Pancreas (tissue), 10 donors: Measurements from ENCODE around the gene DGKQ. TPM values are rescaled to one million over a fixed set of nuclear protein-coding genes. Genes with fewer than 3 reads are reported as not detected.

Source experiments
- ATAC-seq, 4 donors: fragments of 200-7000 bp; cut with Tn5 transposase; one replicate each; pipeline versions ENCODE4 v1.8.0 to v1.9.1; 2020; ENCODE audit warnings: mild to moderate bottlenecking in 4 of 4, moderate library complexity in 4 of 4
- DNase-seq, 6 donors: peaks; one replicate each; pipeline ENCODE4 v3.0.0-alpha.2; 2020
- FAIRE-seq: peaks from 2 replicates; lab custom pipeline; 2012; peaks lifted over from hg19 to GRCh38; lab: Jason Lieb, UNC
- H3K27ac ChIP-seq, 4 donors: fragments of 200-600 bp; sonication (generic); 1 replicate in 3 of 4; 2 replicates in 1 of 4; pipeline versions ENCODE4 v1.5.0 to v1.8.0; 2020
- H3K27me3 ChIP-seq, 4 donors: fragments of 200-600 bp; one replicate each; pipeline ENCODE4 v1.8.0; 2021
- H3K36me3 ChIP-seq, 3 donors: fragments of 200-600 bp; sonication (generic) in 1 of 3; one replicate each; pipeline versions ENCODE4 v1.5.0 to v1.8.0; 2020 to 2021
- H3K4me1 ChIP-seq, 3 donors: fragments of 200-600 bp; one replicate each; pipeline ENCODE4 v1.8.0; 2021
- H3K4me3 ChIP-seq, 4 donors: fragments of 200-600 bp; sonication (generic) in 2 of 4; one replicate each; pipeline versions ENCODE4 v1.5.0 to v1.8.0; 2020 to 2021
- H3K9me3 ChIP-seq, 4 donors: fragments of 200-600 bp; one replicate each; pipeline ENCODE4 v1.8.0; 2021
- WGBS, 2 donors: extraction: QIAGEN DNeasy Blood & Tissue Kit; methylation state at CpG; one replicate each; pipeline ENCODE4 v1.1.7; 2013; 5-methylcytosine and 5-hydroxymethylcytosine counted together
- intact Hi-C, 3 donors: fragments of 100-400 bp; cut with DNase I; formaldehyde crosslinking; loops; one replicate each; pipeline versions ENCODE4 v1.11.1 to v1.14.2; 2022
- polyA plus RNA-seq, 2 donors: library from polyadenylated mRNA; stranded (reverse); fragments of 200-250 nt; gene quantifications; one replicate each; pipeline ENCODE4 v1.2.3, GENCODE V29; 2013
- total RNA-seq, 6 donors: library from RNA; stranded (reverse); fragmentation: NEBNext Ultra II Directional in 4 of 6; extraction: Animal tissue kit (Norgen Biotek cat#: 25700) in 4 of 6; gene quantifications; one replicate each; pipeline versions ENCODE4 v1.2.1 to v1.2.4, GENCODE V29; 2021 to 2023
- TF ChIP-seq, protein P1 (sequence below), 4 donors: fragments of 200-600 bp; sonication (generic) in 3 of 4; IDR thresholded peaks; one replicate each; pipeline versions ENCODE4 v1.5.0 to v1.8.0; 2021; ENCODE audit warnings: antibody characterized with exemption in 4 of 4
- donor health status: healthy with polysubstance abuse.
- donor health status: DM: no; HTN: no; CAD: no; lungs with moderate emphysema.
- donor health status: DM: no; HTN: no; CAD: no.
- donor health status: control.
- donor health status: control.
- donor health status: Bipolar disorder and iron deficiency.
- donor health status: DM: yes; HTN: yes; CAD: no.
- donor health status: DM: no; HTN: no; CAD: no.
- donor health status: DM: no; HTN: no; CAD: no.
- donor health status: DM: yes; HTN: yes; CAD: no.

DGKQ gene
- total and polyA plus RNA-seq, 8 donors = 5.7 to 11.7 (median 9.0) TPM

DNA sequence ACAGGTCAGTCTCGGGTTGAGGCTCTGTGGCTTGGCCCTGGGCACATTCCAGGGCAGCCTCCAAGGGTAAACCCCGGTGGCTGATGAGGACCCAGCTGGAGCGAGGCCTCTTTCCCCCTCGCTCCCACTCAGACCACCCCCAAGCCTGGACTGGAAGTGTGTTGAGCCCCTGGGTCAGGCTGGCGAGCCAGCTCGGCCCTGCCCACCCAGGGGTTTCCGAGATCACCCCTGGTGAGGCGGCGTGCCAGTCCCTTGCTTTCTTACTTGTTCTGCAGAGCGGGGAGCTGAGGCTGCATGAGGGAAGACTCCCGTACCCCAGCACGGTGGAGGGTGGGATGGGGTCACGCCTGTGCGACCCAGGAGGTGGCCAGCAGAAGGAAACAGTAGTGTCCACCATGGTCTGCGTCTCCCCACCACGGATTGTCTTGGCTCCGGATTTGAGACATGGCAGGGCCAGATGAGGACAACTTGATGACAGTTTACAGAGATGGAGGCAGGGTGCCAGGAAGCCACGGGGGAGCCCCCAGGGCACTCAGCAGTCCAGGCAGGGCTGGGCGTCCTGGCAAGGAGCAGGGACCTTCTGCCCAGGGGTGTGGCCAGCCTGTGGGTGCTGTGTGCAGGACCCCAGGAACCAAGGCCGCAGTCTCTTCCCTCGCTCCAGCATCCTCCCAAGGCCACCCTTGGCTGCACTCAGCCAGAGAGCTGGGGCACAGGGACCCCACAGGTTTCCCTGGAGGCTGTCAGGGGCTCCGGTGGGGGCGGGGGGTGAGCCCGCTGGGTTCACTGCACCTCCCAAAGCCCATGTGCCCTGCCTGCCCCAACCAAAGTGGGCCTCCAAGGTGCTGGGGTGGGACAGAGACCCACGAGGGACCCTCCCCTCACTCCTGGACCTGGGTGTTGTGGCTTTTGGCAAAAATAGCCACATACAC, 31.5 kb upstream of the DGKQ start:
- Histone ChIP-seq H3K4me3 (no peak overlapping the region), H3K27ac (no peak overlapping the region), H3K27me3 (peaks cover 0 to 18% (median 5%) of the 10 kb centered on the region in 4 donors), H3K36me3 (no peaks in the 10 kb centered on the region), H3K9me3 (no peaks in the 10 kb centered on the region), H3K4me1 (peaks cover 6 to 11% (median 9%) of the 10 kb centered on the region in 3 donors)
- ATAC-seq = no peak
- TF ChIP-seq, protein P1, sequence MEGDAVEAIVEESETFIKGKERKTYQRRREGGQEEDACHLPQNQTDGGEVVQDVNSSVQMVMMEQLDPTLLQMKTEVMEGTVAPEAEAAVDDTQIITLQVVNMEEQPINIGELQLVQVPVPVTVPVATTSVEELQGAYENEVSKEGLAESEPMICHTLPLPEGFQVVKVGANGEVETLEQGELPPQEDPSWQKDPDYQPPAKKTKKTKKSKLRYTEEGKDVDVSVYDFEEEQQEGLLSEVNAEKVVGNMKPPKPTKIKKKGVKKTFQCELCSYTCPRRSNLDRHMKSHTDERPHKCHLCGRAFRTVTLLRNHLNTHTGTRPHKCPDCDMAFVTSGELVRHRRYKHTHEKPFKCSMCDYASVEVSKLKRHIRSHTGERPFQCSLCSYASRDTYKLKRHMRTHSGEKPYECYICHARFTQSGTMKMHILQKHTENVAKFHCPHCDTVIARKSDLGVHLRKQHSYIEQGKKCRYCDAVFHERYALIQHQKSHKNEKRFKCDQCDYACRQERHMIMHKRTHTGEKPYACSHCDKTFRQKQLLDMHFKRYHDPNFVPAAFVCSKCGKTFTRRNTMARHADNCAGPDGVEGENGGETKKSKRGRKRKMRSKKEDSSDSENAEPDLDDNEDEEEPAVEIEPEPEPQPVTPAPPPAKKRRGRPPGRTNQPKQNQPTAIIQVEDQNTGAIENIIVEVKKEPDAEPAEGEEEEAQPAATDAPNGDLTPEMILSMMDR (IDR thresholded peaks at IDR 0.05) = no peak
- intact Hi-C loops = no loop called here
- peak in 2 of 6 donors; percentile 47 to 75 for DNase-seq
- FAIRE-seq = no peak
- 72 to 80% methylated on average over 25 of the region's 25 CpGs for WGBS, 2 donors

GRCh38 chr4:1004071-1004418, 30.7 kb upstream of the DGKQ start:
- FAIRE-seq = no peak
- intact Hi-C loops = no loop called here
- ATAC-seq = no peak

DNA sequence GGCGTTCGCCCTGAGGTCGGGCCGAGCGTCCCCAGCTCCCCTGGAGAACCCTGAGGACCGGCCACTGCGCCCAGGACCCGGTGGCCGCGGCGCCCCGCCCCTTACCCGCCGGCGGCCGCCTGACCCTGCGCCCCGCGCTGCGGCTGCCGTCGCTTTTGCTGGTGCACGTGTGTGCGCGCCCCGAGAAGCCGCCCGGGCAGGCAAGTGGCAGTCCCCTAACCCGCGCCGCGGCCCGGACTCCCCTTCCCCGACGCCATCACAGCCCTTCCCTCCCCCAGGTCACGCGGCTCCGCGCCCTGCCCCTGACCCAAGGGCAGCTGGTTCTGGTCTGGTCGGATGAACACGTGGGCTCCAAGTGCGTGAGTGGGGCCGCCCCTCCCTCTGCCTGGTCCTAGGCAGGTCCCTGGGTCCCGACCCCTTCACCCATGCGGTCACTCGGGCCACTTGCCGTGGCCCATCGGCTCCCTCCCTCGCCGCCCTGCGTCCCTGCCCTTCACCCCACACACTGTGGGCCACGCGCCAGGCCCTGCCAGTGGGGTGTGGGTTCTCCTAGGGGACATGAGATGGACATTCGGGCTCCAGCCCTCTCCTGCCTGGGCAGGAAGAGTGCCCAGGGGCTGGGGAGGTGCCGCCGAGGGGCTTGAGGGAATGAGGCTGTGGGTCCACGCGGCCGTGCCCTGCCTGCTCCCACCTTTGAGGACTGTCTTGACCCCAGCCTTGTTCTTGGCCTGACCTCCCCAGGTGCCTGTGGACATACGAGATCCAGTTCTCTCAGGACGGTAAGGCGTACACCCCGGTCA, 30.1 kb upstream of the DGKQ start:
- peaks cover 0 to 18% (median 5%) of the 10 kb centered on the region in 4 donors for H3K27me3 ChIP-seq
- H3K36me3 ChIP-seq = no peaks in the 10 kb centered on the region
- H3K4me1 ChIP-seq = peaks cover 6 to 11% (median 9%) of the 10 kb centered on the region in 3 donors
- TF ChIP-seq, protein P1 (IDR thresholded peaks at IDR 0.05) = no peak
- no peaks in the 10 kb centered on the region for H3K9me3 ChIP-seq
- peak in 1 of 4 donors; percentile 2 for ATAC-seq
- intact Hi-C loops = no loop called here
- WGBS, 2 donors = 29 to 45% methylated on average over 41 to 62 of the region's 63 CpGs
- H3K27ac ChIP-seq = no peak overlapping the region
- no peak for FAIRE-seq
- H3K4me3 ChIP-seq = peak overlapping the region in 1 of 4 donors; percentile 10
- DNase-seq = peak in 2 of 6 donors; percentile 46 to 83

More at GRCh38 chr4:1004071-1004418, 30.7 kb upstream of the DGKQ start:
- Histone ChIP-seq H3K27me3 (peaks cover 0 to 18% (median 5%) of the 10 kb centered on the region in 4 donors), H3K4me1 (peaks cover 6 to 11% (median 9%) of the 10 kb centered on the region in 3 donors), H3K4me3 (no peak overlapping the region), H3K9me3 (no peaks in the 10 kb centered on the region), H3K27ac (no peak overlapping the region), H3K36me3 (no peaks in the 10 kb centered on the region)
- DNase-seq = peak in 2 of 6 donors; percentile 35 to 73
- TF ChIP-seq, protein P1 (IDR thresholded peaks at IDR 0.05) = no peak
- WGBS, 2 donors = 72 to 89% methylated on average over 13 of the region's 13 CpGs

GRCh38 chr4:1002631-1003251, 29.4 kb upstream of the DGKQ start:
- DNase-seq (peak in 1 of 6 donors; percentile 50), ATAC-seq (peak in 3 of 4 donors; percentile 7 to 24 (median 10)), FAIRE-seq (no peak)
- peaks cover 6 to 12% (median 11%) of the 10 kb centered on the region in 3 donors for H3K4me1 ChIP-seq
- no peaks in the 10 kb centered on the region for H3K36me3 ChIP-seq
- 2 to 3% methylated on average over 43 to 74 of the region's 75 CpGs for WGBS, 2 donors
- intact Hi-C loops = no loop called here
- H3K4me3 ChIP-seq = peak overlapping the region in 1 of 4 donors; percentile 10
- TF ChIP-seq, protein P1 (IDR thresholded peaks at IDR 0.05) = no peak
- no peak overlapping the region for H3K27ac ChIP-seq
- H3K9me3 ChIP-seq = no peaks in the 10 kb centered on the region
- H3K27me3 ChIP-seq = peaks cover 0 to 18% (median 5%) of the 10 kb centered on the region in 4 donors
